ENCODE data around the gene ADAMTS14. TPM values are rescaled to one million over a fixed set of nuclear protein-coding genes. Genes with fewer than 3 reads are reported as not detected.
A peak's percentile ranks its signal among the peaks of the same experiment; 100 is the strongest.

The ADAMTS14 gene
- polyA plus RNA-seq, 3 donors, result 0.05 TPM; not detected in 2

DNA sequence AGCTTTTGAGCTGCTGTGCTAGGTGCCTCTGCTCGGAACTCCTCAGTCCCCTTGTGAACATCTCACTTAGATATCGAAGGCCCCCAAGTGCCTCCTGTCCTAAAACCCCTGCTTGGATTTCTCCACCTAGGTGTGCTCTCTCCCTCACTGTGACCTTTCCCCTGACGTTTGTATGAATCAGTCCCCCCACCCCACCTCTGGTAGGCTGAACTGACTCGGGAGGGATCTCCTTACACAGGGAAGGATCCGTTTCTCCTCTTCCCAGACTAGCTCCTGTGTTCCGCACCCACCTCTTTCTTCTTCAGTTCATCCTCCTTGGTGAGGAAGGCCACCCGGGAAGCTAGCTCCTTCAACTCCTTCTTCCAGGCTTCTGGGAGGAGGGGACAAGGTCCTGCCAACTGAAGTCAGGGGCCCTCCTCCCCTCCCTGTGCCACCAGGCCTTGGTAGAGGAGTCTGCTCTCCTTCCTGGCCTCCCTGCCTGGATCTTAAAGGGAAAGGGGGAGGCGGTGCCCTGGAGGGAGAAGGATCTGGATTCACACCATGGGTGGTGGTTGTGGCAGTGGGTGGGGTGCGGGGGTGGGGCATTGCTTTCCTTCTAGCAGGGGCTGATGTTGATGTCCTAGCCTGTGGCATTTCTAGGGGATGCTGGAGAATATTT lies 106.1 kb downstream of the ADAMTS14 start:
- no peak for DNase-seq
- TF ChIP-seq, protein P1, sequence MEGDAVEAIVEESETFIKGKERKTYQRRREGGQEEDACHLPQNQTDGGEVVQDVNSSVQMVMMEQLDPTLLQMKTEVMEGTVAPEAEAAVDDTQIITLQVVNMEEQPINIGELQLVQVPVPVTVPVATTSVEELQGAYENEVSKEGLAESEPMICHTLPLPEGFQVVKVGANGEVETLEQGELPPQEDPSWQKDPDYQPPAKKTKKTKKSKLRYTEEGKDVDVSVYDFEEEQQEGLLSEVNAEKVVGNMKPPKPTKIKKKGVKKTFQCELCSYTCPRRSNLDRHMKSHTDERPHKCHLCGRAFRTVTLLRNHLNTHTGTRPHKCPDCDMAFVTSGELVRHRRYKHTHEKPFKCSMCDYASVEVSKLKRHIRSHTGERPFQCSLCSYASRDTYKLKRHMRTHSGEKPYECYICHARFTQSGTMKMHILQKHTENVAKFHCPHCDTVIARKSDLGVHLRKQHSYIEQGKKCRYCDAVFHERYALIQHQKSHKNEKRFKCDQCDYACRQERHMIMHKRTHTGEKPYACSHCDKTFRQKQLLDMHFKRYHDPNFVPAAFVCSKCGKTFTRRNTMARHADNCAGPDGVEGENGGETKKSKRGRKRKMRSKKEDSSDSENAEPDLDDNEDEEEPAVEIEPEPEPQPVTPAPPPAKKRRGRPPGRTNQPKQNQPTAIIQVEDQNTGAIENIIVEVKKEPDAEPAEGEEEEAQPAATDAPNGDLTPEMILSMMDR (IDR thresholded peaks at IDR 0.05), result no peak
- peaks cover 23% of the 10 kb centered on the region for H3K4me1 Mint-ChIP-seq
- no peak overlapping the region for H3K27ac ChIP-seq (ENCODE audit: low read depth in 1 of 2, low read length in 2 of 2)
- no peaks in the 10 kb centered on the region for H3K79me2 ChIP-seq (ENCODE audit: insufficient read depth, low read length)
- H3K4me2 ChIP-seq (replicated peaks; ENCODE audit: extremely low read depth, low read length, poor library complexity, severe bottlenecking), result no peak overlapping the region
- peak overlapping the region in 2 of 7 donors; percentile 19 to 28 for H3K27ac Mint-ChIP-seq
- no peaks in the 10 kb centered on the region for H3K9me3 Mint-ChIP-seq
- H3K27me3 ChIP-seq (ENCODE audit: control insufficient read depth in 2 of 2, insufficient read depth in 2 of 2, low read length in 2 of 2), result no peaks in the 10 kb centered on the region
- H3K9me3 ChIP-seq (replicated peaks in 1 of 2; ENCODE audit: control insufficient read depth in 1 of 2, insufficient read depth in 1 of 2, low read length in 2 of 2), result no peaks in the 10 kb centered on the region
- H4K20me1 ChIP-seq (ENCODE audit: insufficient read depth, low read length), result no peaks in the 10 kb centered on the region
- intact Hi-C loops (cut with micrococcal nuclease), result no loop called here
- no peaks in the 10 kb centered on the region for H3K36me3 ChIP-seq (replicated peaks in 1 of 2; ENCODE audit: control insufficient read depth in 1 of 2, insufficient read depth in 2 of 2, low read length in 2 of 2)
- H3K27me3 Mint-ChIP-seq (ENCODE audit: low read depth in 3 of 3), result peaks cover 0 to 3% (median 1%) of the 10 kb centered on the region in 3 donors
- H3K4me3 Mint-ChIP-seq, result no peak overlapping the region
- H2AFZ ChIP-seq (ENCODE audit: insufficient read depth, low read depth, low read length, poor library complexity, severe bottlenecking), result no peak overlapping the region
- no peak overlapping the region for H3K4me3 ChIP-seq (replicated peaks in 1 of 3; ENCODE audit: low read depth in 2 of 3, low read length in 3 of 3)
- 87% methylated on average over 7 of the region's 9 CpGs for WGBS (ENCODE audit: insufficient coverage)
- H3K36me3 Mint-ChIP-seq, result no peaks in the 10 kb centered on the region
- no peak overlapping the region for H3K9ac ChIP-seq (ENCODE audit: insufficient read depth, low read length, poor library complexity, severe bottlenecking)
- H3K4me1 ChIP-seq (ENCODE audit: control insufficient read depth in 1 of 2, insufficient read depth in 2 of 2, low read length in 2 of 2), result peaks cover 21 to 26% of the 10 kb centered on the region in 2 donors

- H3K4me3 Mint-ChIP-seq, result no peak overlapping the region
- no peak overlapping the region for H3K4me2 ChIP-seq (replicated peaks; ENCODE audit: extremely low read depth, low read length, poor library complexity, severe bottlenecking)
- H3K79me2 ChIP-seq (ENCODE audit: insufficient read depth, low read length), result no peaks in the 10 kb centered on the region
- no peaks in the 10 kb centered on the region for H3K36me3 ChIP-seq (replicated peaks in 1 of 2; ENCODE audit: control insufficient read depth in 1 of 2, insufficient read depth in 2 of 2, low read length in 2 of 2)
- H3K9me3 ChIP-seq (replicated peaks in 1 of 2; ENCODE audit: control insufficient read depth in 1 of 2, insufficient read depth in 1 of 2, low read length in 2 of 2), result no peaks in the 10 kb centered on the region
- no peak for DNase-seq
- peaks cover 0 to 3% (median 2%) of the 10 kb centered on the region in 3 donors for H3K27me3 Mint-ChIP-seq (ENCODE audit: low read depth in 3 of 3)
- no peak overlapping the region for H3K9ac ChIP-seq (ENCODE audit: insufficient read depth, low read length, poor library complexity, severe bottlenecking)
- H3K4me1 Mint-ChIP-seq, result peaks cover 24% of the 10 kb centered on the region
- peak overlapping the region in 2 of 7 donors; percentile 42 to 70 for H3K27ac Mint-ChIP-seq
- H3K27me3 ChIP-seq (ENCODE audit: control insufficient read depth in 2 of 2, insufficient read depth in 2 of 2, low read length in 2 of 2), result no peaks in the 10 kb centered on the region
- H3K36me3 Mint-ChIP-seq, result no peaks in the 10 kb centered on the region
- TF ChIP-seq, protein P1 (IDR thresholded peaks at IDR 0.05), result no peak
- H3K9me3 Mint-ChIP-seq, result no peaks in the 10 kb centered on the region
- H3K27ac ChIP-seq (ENCODE audit: low read depth in 1 of 2, low read length in 2 of 2), result no peak overlapping the region
- peaks cover 26 to 29% of the 10 kb centered on the region in 2 donors for H3K4me1 ChIP-seq (ENCODE audit: control insufficient read depth in 1 of 2, insufficient read depth in 2 of 2, low read length in 2 of 2)
- H4K20me1 ChIP-seq (ENCODE audit: insufficient read depth, low read length), result no peaks in the 10 kb centered on the region
- intact Hi-C loops (cut with micrococcal nuclease), result no loop called here
- no peak overlapping the region for H3K4me3 ChIP-seq (replicated peaks in 1 of 3; ENCODE audit: low read depth in 2 of 3, low read length in 3 of 3)
- H2AFZ ChIP-seq (ENCODE audit: insufficient read depth, low read depth, low read length, poor library complexity, severe bottlenecking), result peak overlapping the region; percentile 59
- WGBS (ENCODE audit: insufficient coverage), result 70% methylated on average over 2 of the region's 2 CpGs
These were observed 106.8 kb downstream of the ADAMTS14 start for GRCh38 chr10:70779088-70779487.
